DMS53 treated with DMSO at 0.1 percent for 48 hours (cell line): ENCODE results near the gene ATP1A4.
A peak's percentile ranks its signal among the peaks of the same experiment; 100 is the strongest.

ENCODE experiments used
- DNase-seq: peaks from one replicate; lab custom pipeline; 2025; ENCODE audit not compliant: unreplicated experiment; lab: John Stamatoyannopoulos, UW

Gene ATP1A4

DNA sequence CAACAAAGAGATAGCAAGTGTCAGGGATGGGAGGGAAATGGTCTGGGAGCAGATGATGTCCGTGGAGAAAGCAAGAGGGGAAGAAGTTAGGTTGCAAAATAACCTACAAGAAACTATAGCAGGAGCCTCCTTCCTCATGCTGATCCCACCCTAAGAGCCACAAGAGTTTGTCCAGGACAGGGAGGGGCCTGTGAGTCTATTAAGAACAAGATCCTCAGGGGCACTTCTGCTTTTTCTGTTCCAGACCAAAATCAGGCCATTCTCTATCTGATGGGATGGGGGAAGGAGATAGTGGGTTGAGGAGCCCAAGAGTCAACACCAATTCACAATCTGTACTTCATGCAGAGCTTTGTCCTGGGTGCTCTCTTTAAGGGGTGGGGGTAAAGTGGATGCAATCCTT, 7.7 kb upstream of the ATP1A4 start:
- DNase-seq = no peak

DNA sequence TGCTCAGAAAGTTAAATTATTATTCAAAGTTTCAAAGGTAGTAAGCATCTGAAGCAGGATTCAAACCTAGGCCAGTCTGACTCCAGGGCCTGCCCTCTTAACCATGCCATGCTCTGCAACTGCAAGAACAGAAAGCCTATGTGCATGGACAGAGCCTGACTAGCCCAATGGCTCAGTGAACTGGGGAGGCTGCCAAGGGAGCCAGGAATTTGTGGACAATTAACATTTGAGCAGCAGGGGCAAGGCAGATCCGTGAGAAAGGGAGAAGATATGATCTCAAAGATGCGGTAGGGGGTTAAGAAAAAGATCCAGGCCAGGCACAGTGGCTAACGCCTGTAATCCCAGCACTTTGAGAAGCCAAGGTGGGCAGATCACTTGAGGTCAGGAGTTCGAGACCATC, 6.5 kb upstream of the ATP1A4 start:
- DNase-seq = no peak

DNA sequence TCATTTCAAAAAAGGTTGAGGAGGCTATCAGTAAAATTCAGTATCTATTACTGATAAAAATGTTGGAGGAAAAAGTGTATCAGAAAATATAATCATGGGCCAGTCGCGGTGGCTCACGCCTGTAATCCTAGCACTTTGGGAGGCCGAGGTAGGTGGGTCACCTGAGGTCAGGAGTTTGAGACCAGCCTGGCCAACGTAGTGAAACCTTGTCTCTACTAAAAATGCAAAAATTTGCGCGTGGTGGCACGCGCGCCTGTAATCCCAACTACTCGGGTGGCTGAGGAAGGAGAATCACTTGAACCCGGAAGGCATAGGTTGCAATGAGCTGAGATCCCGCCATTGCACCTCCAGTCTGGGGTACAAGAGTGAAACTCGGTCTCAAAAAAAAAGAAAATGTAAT, 5.3 kb upstream of the ATP1A4 start:
- DNase-seq = no peak

- no peak for DNase-seq
Observed at GRCh38 chr1:160148121-160148520, 3.3 kb upstream of the ATP1A4 start.

GRCh38 chr1:160149233-160149632, 2.2 kb upstream of the ATP1A4 start:
- DNase-seq = no peak

- DNase-seq = no peak
Observed at GRCh38 chr1:160149716-160150115, 1.7 kb upstream of the ATP1A4 start.

DNA sequence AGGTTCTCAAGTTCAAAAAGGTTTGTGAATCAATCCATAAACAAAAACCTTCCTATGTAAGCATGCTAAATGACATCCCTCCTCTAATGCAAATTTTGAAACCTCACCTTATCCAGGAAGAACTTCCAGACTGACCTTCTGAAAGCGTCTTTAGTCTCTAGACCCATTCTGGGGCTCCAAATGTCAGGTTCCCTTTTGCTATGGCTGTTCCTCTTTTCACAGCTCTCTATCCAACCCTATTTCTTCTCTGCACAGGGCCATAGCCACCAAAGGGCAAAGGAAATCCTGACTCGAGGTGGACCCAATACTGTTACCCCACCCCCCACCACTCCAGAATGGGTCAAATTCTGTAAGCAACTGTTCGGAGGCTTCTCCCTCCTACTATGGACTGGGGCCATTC, 3.4 kb downstream of the ATP1A4 start:
- no peak for DNase-seq

- DNase-seq = no peak
Observed at GRCh38 chr1:160156361-160156760, 5.0 kb downstream of the ATP1A4 start.

DNA sequence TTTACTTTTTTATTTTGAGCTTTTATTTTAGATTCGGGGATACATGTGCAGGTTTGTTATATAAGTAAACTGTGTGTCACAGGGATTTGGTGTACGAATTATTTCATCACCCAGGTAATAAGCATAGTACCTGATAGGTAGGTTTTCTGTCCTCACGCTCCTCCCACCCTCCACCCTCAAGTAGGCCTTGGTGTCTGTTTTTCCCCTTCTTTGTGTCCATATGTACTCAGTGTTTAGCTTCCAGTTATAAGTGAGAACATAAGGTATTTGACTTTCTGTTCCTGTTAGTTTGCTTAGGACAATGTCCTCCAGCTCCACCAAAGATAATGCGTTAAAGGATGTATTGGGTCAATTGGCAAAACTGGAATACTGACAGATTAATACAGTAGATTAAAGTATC, 5.8 kb downstream of the ATP1A4 start:
- DNase-seq = no peak

DNA sequence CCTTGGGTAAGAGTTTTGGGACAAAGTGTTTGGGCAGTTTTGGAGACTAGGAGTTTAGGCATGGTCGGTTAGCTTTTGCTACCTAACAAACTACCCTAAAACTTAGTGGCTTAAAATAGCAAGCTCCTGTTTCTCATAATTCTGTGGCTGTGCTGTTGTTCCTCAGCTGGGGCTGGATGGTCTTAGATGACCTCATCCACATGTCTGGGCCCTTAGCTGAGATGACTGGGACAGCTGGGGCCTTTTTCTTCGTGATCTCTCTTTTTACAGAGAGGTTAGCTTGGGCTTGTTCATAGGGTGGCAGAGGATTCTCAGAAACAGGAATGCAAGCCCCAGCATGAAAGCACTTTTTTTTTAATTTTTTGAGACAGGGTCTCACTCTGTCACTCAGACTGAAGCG, 6.6 kb downstream of the ATP1A4 start:
- no peak for DNase-seq

GRCh38 chr1:160158534-160158933, 7.1 kb downstream of the ATP1A4 start:
- DNase-seq = no peak

DNA sequence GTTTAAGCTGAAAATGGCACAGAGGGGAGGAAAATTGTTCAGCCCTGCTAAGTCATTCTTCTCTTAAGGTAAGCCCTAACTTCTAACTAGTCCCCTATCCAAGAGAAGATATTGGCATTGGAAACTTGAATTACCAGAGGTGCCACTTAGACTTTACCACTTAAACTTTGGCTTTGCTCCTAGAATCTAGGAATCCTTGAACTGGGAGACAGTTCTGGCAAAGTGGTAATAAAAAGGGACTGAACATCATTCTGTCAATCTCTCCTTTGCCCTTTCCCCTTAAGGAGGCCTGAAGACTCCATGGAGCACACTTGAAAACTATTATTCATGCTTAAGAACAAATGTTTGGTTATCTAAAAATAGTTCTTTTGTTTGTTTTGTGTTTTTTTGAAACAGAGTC, 8.4 kb downstream of the ATP1A4 start:
- DNase-seq = peak; percentile 18

- no peak for DNase-seq
Observed at GRCh38 chr1:160161965-160162705, 10.7 kb downstream of the ATP1A4 start.

DNA sequence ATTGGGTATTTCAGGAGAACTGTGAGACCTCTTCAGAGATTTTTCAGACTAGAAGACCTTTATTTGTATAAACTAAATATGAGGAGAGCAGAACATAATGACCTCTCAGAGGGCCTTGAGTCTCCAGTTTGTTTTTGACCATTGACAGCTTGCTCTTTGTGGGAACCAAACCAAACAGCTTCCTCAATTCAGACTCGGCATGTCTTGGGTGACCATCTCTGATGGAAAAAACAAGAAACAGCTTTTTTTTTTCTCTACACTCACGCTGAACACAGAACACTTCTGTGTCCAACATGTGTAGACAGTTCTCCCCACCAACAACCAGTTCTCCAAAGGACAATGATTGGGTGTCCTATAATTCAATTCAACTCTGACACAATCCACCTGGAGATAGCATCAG, 11.5 kb downstream of the ATP1A4 start:
- no peak for DNase-seq

DNA sequence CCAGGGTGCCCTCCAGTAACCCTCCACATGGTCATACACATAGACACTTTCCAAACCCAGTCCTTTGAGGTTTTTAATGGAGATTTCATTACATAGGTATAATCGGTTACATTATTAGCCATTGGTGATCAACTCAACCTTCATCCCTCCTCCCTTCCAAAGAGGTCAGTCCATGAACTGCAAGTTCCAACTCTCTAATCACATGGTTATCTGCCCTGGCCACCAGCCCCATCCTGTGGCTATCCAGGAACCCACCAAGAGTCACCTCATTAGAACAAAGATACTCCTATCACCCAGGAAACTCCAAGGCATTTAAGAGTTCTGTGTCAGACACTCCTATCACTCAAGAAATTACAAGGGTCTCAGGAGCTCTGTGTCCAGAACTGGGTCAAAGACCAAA, 12.2 kb downstream of the ATP1A4 start:
- no peak for DNase-seq

- no peak for DNase-seq
Observed at GRCh38 chr1:160164121-160164520, 12.7 kb downstream of the ATP1A4 start.

GRCh38 chr1:160166166-160166868, 14.9 kb downstream of the ATP1A4 start:
- no peak for DNase-seq

- no peak for DNase-seq
Observed at GRCh38 chr1:160167056-160167455, 15.7 kb downstream of the ATP1A4 start.

DNA sequence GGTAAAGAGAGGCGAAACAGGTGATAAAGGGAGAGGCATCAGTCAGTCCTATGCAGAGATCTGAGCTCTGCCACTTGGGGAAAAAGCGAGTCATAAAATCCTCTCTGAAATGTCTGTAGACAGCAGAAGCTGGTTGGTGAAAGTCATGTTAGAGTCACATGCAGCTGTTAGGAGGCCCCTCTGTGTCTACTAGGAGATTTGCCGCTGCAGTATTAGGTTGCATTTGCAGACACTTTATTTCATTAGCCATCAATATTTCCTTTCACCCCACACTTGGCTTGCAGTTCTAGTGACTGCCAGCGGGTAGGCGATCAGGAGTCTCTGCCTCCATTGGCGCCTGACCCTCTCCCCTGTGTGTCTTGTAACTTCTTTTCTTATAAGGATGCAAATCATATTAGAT, 16.2 kb downstream of the ATP1A4 start:
- DNase-seq = no peak

DNA sequence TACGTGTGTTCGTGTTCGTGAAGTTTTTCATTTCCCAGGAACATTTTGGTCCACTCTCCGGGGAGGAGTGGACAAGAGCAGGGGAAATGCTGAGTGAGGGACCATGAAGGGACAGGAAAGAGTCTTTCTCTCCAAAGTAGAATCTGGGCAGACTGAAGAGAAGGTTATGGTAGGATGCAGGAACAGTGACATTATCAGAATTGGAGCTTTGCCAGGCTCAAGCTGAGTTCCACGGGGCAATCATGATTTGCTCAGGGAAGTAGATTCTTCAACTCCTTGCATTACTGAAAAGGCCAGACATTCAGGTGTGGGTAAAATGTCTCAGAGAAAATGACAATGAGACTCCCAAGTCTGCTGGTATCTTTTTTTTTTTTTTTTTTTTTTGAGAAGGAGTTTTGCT, 16.6 kb downstream of the ATP1A4 start:
- no peak for DNase-seq

- no peak for DNase-seq
Observed at GRCh38 chr1:160168609-160169369, 17.4 kb downstream of the ATP1A4 start.
